Mesendoderm (in vitro differentiated cells): ENCODE results near the gene SMIM20.

Source experiments
- DNase-seq: peaks from one replicate; pipeline ENCODE4 v3.0.0; 2013
- H2AK5ac ChIP-seq: 2 replicates; pipeline ENCODE4 v1.6.1; 2013; ENCODE audit warnings: low read length, inconsistent platforms
- H2BK120ac ChIP-seq: 2 replicates; pipeline ENCODE4 v1.6.1; 2013; ENCODE audit warnings: low read depth, mild to moderate bottlenecking, low read length, moderate library complexity, mixed read lengths
- H2BK15ac ChIP-seq: replicated peaks from 2 replicates; pipeline ENCODE4 v1.6.1; 2013; ENCODE audit warnings: low read depth, mild to moderate bottlenecking, moderate library complexity
- H2BK5ac ChIP-seq: 2 replicates; pipeline ENCODE4 v1.6.1; 2013; ENCODE audit warnings: low read length, inconsistent platforms
- H3K18ac ChIP-seq: 2 replicates; pipeline ENCODE4 v1.6.1; 2013; ENCODE audit warnings: mild to moderate bottlenecking, low read length, mixed read lengths
- H3K23ac ChIP-seq: one replicate; pipeline ENCODE4 v1.6.1; 2013; ENCODE audit warnings: low read length
- H3K27ac ChIP-seq: 2 replicates; pipeline ENCODE4 v1.5.1; 2013; ENCODE audit warnings: low read depth, mild to moderate bottlenecking, inconsistent platforms, low read length, moderate library complexity
- H3K27me3 ChIP-seq: 2 replicates; pipeline ENCODE4 v1.6.1; 2013; ENCODE audit warnings: low read length, control low read depth, mild to moderate bottlenecking, inconsistent platforms; ENCODE audit not compliant: insufficient read depth, poor library complexity
- H3K36me3 ChIP-seq: 2 replicates; pipeline ENCODE4 v1.6.1; 2013; ENCODE audit warnings: low read length, inconsistent platforms; ENCODE audit not compliant: control insufficient read depth, insufficient read depth
- H3K4ac ChIP-seq: one replicate; pipeline ENCODE4 v1.6.1; 2013; ENCODE audit warnings: low read depth, mild to moderate bottlenecking, low read length, moderate library complexity
- H3K4me1 ChIP-seq: 2 replicates; pipeline ENCODE4 v1.6.1; 2013; ENCODE audit warnings: low read depth, low read length, inconsistent platforms; ENCODE audit not compliant: control insufficient read depth
- H3K4me2 ChIP-seq: 2 replicates; pipeline ENCODE4 v1.6.1; 2013; ENCODE audit warnings: low read length
- H3K4me3 ChIP-seq: 2 replicates; pipeline ENCODE4 v1.5.1; 2013; ENCODE audit warnings: mild to moderate bottlenecking, low read length
- H3K56ac ChIP-seq: one replicate; pipeline ENCODE4 v1.6.1; 2013; ENCODE audit warnings: low read length
- H3K79me1 ChIP-seq: 2 replicates; pipeline ENCODE4 v1.6.1; 2013; ENCODE audit warnings: low read length, inconsistent platforms
- H3K79me2 ChIP-seq: 2 replicates; pipeline ENCODE4 v1.6.1; 2013; ENCODE audit warnings: mild to moderate bottlenecking, low read length; ENCODE audit not compliant: control insufficient read depth, insufficient read depth
- H3K9ac ChIP-seq: 2 replicates; pipeline ENCODE4 v1.6.1; 2013; ENCODE audit warnings: low read length, inconsistent platforms
- H4K5ac ChIP-seq: one replicate; pipeline ENCODE4 v1.6.1; 2013; ENCODE audit warnings: low read length
- H4K8ac ChIP-seq: one replicate; pipeline ENCODE4 v1.6.1; 2013; ENCODE audit warnings: low read depth, mild to moderate bottlenecking, control low read depth, low read length, moderate library complexity
- WGBS: extraction: QIAGEN DNeasy Blood & Tissue Kit; methylation state at CpG from one replicate; pipeline ENCODE4 v1.1.7; 2013; ENCODE audit warnings: low lambda C conversion rate, missing lambda C conversion rate; ENCODE audit not compliant: insufficient coverage; ENCODE audit errors: extremely low coverage; 5-methylcytosine and 5-hydroxymethylcytosine counted together

The SMIM20 gene

DNA sequence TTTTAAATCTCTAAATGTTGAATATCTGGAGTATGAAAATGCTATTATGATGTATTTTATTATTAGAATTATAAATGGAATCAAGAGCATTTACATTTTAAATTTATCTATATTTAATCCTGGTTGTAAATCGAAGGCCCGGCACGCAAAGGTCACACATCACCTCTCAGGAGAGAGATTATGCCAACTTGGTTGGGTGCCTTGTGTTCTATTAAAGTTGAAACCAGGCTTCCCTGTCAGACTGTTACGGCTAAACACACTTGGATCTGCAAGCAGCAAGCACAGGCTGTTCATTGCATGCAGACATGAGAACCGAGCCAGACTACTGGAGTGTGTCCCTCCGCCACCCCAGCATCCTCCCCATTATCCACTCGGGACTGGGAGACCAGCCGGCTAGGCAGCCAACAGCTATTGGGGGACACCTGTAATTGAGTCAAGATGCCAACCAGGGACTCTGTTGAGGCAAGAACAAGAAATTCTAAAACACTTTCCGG lies 34.9 kb upstream of the SMIM20 start:
- no peak overlapping the region for H2BK120ac ChIP-seq
- H3K27me3 ChIP-seq, result no peaks in the 10 kb centered on the region
- H4K5ac ChIP-seq, result no peak overlapping the region
- no peaks in the 10 kb centered on the region for H3K79me2 ChIP-seq
- H3K56ac ChIP-seq, result no peak overlapping the region
- H3K36me3 ChIP-seq, result no peaks in the 10 kb centered on the region
- H3K18ac ChIP-seq, result no peak overlapping the region
- H3K4ac ChIP-seq, result no peak overlapping the region
- H3K79me1 ChIP-seq, result no peaks in the 10 kb centered on the region
- no peak overlapping the region for H3K4me2 ChIP-seq
- H2BK5ac ChIP-seq, result no peak overlapping the region
- no CpG with 5 or more reads among the region's 9 CpGs for WGBS
- no peak overlapping the region for H3K27ac ChIP-seq
- H4K8ac ChIP-seq, result no peak overlapping the region
- H3K9ac ChIP-seq, result no peak overlapping the region
- H3K23ac ChIP-seq, result no peak overlapping the region
- DNase-seq, result no peak
- H2BK15ac ChIP-seq, result no peak overlapping the region
- no peaks in the 10 kb centered on the region for H3K4me1 ChIP-seq
- H2AK5ac ChIP-seq, result no peak overlapping the region
- H3K4me3 ChIP-seq, result no peak overlapping the region

DNA sequence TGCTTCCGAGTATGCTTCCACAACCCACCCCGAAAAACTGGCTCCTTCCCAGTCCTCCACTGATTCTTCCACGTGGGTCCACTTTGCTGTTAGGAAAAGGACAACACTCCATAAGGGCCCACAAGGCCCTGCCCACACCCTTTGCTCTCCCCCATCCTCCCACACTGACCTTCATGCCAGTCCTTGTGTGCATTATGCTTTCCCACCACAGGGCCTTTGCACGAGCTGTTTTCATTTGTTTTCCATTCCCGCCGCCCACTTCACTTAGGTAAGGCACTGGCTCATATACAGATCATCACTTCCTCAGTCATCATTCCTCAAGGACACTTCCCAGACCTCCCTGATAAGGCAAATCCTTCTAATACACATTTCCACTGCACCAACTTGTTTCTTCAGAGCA lies 34.4 kb upstream of the SMIM20 start:
- no peak overlapping the region for H3K4ac ChIP-seq
- WGBS, result no CpG with 5 or more reads among the region's 6 CpGs
- no peaks in the 10 kb centered on the region for H3K27me3 ChIP-seq
- no peak overlapping the region for H4K5ac ChIP-seq
- no peaks in the 10 kb centered on the region for H3K4me1 ChIP-seq
- no peak overlapping the region for H2BK15ac ChIP-seq
- no peak overlapping the region for H3K56ac ChIP-seq
- no peaks in the 10 kb centered on the region for H3K79me1 ChIP-seq
- no peak overlapping the region for H3K9ac ChIP-seq
- peak; percentile 22 for DNase-seq
- H2AK5ac ChIP-seq, result no peak overlapping the region
- no peak overlapping the region for H3K4me3 ChIP-seq
- no peak overlapping the region for H2BK5ac ChIP-seq
- H3K27ac ChIP-seq, result no peak overlapping the region
- H2BK120ac ChIP-seq, result no peak overlapping the region
- no peak overlapping the region for H3K18ac ChIP-seq
- H3K79me2 ChIP-seq, result no peaks in the 10 kb centered on the region
- H3K36me3 ChIP-seq, result no peaks in the 10 kb centered on the region
- H3K4me2 ChIP-seq, result no peak overlapping the region
- H3K23ac ChIP-seq, result no peak overlapping the region
- no peak overlapping the region for H4K8ac ChIP-seq

DNA sequence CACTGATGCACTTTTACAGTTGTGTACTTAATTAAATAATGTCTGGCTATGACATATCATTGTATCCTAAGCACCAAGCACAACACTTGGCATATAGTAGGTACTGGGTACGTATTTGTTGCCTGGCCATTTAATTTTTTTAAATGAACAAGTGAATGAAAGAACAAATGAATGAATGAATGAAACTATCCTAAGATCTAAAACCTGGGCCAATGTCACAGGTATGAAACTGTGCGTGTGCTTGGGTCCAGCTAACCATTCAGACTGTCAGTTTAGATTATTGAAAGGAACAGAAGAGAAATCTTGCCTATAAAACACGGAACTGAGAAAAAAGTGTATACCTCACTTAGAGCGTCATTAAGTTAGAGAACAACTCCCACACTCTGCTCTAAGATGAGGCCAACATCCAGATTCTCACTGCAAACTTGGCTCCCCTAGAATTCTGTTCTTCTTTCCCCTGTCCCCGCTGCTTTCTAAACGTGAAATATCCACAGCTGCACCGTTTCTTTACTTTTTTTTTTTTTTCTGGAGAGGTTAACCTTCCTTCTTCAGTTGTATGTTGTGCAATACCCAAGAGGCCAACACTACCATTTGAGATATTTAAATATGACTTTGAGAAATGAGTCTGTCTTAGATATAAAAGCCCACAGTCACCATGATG lies 33.9 kb upstream of the SMIM20 start:
- H3K4me3 ChIP-seq, result no peak overlapping the region
- H2BK15ac ChIP-seq, result no peak overlapping the region
- H3K27ac ChIP-seq, result no peak overlapping the region
- H3K4ac ChIP-seq, result no peak overlapping the region
- no peak overlapping the region for H4K5ac ChIP-seq
- no peak overlapping the region for H2BK120ac ChIP-seq
- H4K8ac ChIP-seq, result no peak overlapping the region
- H2BK5ac ChIP-seq, result no peak overlapping the region
- no peaks in the 10 kb centered on the region for H3K79me1 ChIP-seq
- H3K4me1 ChIP-seq, result no peaks in the 10 kb centered on the region
- no peaks in the 10 kb centered on the region for H3K36me3 ChIP-seq
- no peak overlapping the region for H3K18ac ChIP-seq
- H2AK5ac ChIP-seq, result no peak overlapping the region
- no peaks in the 10 kb centered on the region for H3K27me3 ChIP-seq
- H3K23ac ChIP-seq, result no peak overlapping the region
- no peak for DNase-seq
- no peak overlapping the region for H3K9ac ChIP-seq
- H3K79me2 ChIP-seq, result no peaks in the 10 kb centered on the region
- WGBS, result no CpG with 5 or more reads among the region's 7 CpGs
- no peak overlapping the region for H3K4me2 ChIP-seq
- H3K56ac ChIP-seq, result no peak overlapping the region

DNA sequence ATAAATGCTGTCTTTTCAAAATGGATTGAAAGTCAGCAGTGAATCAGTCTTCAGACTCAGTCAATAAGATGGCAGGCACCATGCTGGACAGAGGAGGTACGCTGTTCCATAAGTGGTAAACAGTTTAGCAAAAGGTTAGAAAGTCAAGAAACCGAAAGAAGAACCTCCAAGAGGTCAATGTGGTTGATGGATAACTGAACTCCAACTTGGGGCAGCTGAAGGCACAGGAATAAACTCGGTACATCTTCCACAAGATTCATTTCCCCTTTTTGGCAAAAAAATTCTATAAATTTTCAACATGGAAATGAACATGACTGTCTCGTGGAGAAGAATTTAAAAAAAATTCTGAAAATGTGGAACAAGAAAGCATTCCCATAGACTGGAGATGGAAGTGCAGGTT lies 32.8 kb upstream of the SMIM20 start:
- Histone ChIP-seq H4K5ac (no peak overlapping the region), H3K27ac (no peak overlapping the region), H3K27me3 (no peaks in the 10 kb centered on the region), H2BK5ac (no peak overlapping the region), H4K8ac (no peak overlapping the region), H3K9ac (no peak overlapping the region), H3K4ac (no peak overlapping the region), H3K4me3 (no peak overlapping the region), H2BK15ac (no peak overlapping the region), H3K4me1 (no peaks in the 10 kb centered on the region), H2AK5ac (no peak overlapping the region), H3K36me3 (no peaks in the 10 kb centered on the region), H3K23ac (no peak overlapping the region), H3K79me1 (no peaks in the 10 kb centered on the region), H3K4me2 (no peak overlapping the region), H2BK120ac (no peak overlapping the region), H3K79me2 (no peaks in the 10 kb centered on the region), H3K18ac (no peak overlapping the region), H3K56ac (no peak overlapping the region)
- no CpG with 5 or more reads among the region's 4 CpGs for WGBS
- DNase-seq, result no peak

DNA sequence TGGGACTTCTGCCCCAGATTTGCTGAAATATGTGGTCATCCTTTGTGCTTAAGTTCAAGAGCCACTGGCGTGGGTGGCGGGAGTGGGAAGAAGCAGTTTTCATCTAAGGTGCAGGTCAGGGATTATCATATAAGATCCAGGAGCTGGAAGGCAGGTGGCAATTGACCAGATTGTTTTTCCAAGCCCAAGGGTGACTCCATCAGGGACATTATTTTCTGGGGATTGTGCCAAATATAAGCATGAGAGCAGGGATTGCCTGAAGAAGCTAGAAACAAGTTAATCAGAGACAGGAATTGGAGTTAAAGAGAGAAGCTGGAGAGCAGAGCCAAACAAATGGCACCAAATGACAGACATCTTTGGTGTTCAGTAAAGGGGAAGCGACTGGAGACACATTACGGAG lies 31.8 kb upstream of the SMIM20 start:
- H3K27ac ChIP-seq, result no peak overlapping the region
- H3K27me3 ChIP-seq, result no peaks in the 10 kb centered on the region
- H2AK5ac ChIP-seq, result no peak overlapping the region
- H3K56ac ChIP-seq, result no peak overlapping the region
- no peak overlapping the region for H3K23ac ChIP-seq
- H3K4ac ChIP-seq, result no peak overlapping the region
- H4K8ac ChIP-seq, result no peak overlapping the region
- H2BK5ac ChIP-seq, result no peak overlapping the region
- no peak overlapping the region for H3K4me3 ChIP-seq
- H2BK120ac ChIP-seq, result no peak overlapping the region
- no peaks in the 10 kb centered on the region for H3K79me2 ChIP-seq
- WGBS, result no CpG with 5 or more reads among the region's 4 CpGs
- H3K4me2 ChIP-seq, result no peak overlapping the region
- H4K5ac ChIP-seq, result no peak overlapping the region
- no peak overlapping the region for H3K9ac ChIP-seq
- no peaks in the 10 kb centered on the region for H3K79me1 ChIP-seq
- no peak for DNase-seq
- H3K18ac ChIP-seq, result no peak overlapping the region
- no peaks in the 10 kb centered on the region for H3K36me3 ChIP-seq
- no peaks in the 10 kb centered on the region for H3K4me1 ChIP-seq
- H2BK15ac ChIP-seq, result no peak overlapping the region

DNA sequence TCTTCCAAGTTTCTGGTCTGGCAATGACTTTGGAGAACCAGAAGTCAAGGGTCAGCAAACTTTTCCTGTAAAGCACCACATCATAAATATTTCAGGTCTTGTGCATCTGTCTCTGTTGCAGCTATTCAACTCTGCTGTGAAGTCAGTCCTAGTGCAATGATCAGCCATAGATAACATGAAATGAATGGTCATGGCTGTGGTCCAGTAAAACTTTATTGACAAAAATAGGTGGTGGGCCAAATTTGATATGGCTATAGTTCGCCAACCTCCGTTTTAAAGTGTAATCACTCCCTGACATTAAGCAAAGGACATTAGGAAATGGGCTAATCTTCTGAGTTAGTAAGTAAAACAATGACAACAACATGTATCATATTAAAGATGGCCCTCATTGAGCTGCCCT lies 30.5 kb upstream of the SMIM20 start:
- H3K27ac ChIP-seq, result no peak overlapping the region
- H2BK5ac ChIP-seq, result no peak overlapping the region
- no peak overlapping the region for H4K8ac ChIP-seq
- no peak overlapping the region for H2BK120ac ChIP-seq
- no peak overlapping the region for H2AK5ac ChIP-seq
- no peaks in the 10 kb centered on the region for H3K79me1 ChIP-seq
- H3K79me2 ChIP-seq, result no peaks in the 10 kb centered on the region
- no peaks in the 10 kb centered on the region for H3K4me1 ChIP-seq
- no peak overlapping the region for H3K4me2 ChIP-seq
- H3K18ac ChIP-seq, result no peak overlapping the region
- H3K23ac ChIP-seq, result no peak overlapping the region
- WGBS, result no CpG with 5 or more reads among the region's 2 CpGs
- no peak overlapping the region for H3K4ac ChIP-seq
- no peaks in the 10 kb centered on the region for H3K36me3 ChIP-seq
- H3K56ac ChIP-seq, result no peak overlapping the region
- no peaks in the 10 kb centered on the region for H3K27me3 ChIP-seq
- H4K5ac ChIP-seq, result no peak overlapping the region
- no peak overlapping the region for H3K4me3 ChIP-seq
- H3K9ac ChIP-seq, result no peak overlapping the region
- no peak overlapping the region for H2BK15ac ChIP-seq
- no peak for DNase-seq
